Nucleus accumbens (tissue), 56 donors: ENCODE data around the gene ACP1.
"Not testable (repeated sequence)": the region's sequence is repeated elsewhere in the genome, so short reads cannot be mapped to it uniquely, and the experiment has no call there.

Source experiments
- DNase-seq, 56 donors: peaks; one replicate each; lab custom pipeline; 2025; lab: John Stamatoyannopoulos, UW

Gene ACP1

GRCh38 chr2:296354-296753, 31.6 kb downstream of the ACP1 start:
- DNase-seq: no peak

- DNase-seq: no peak
These were observed 40.6 kb downstream of the ACP1 start for GRCh38 chr2:305366-305765.

GRCh38 chr2:309148-309953, 44.6 kb downstream of the ACP1 start:
- no peak for DNase-seq

GRCh38 chr2:309954-310510, 45.3 kb downstream of the ACP1 start:
- DNase-seq: no peak

- DNase-seq: no peak
These were observed 46.2 kb downstream of the ACP1 start for GRCh38 chr2:310994-311393.

- DNase-seq: no peak
These were observed 49.2 kb downstream of the ACP1 start for GRCh38 chr2:313991-314390.

GRCh38 chr2:314561-315336, 50.0 kb downstream of the ACP1 start:
- DNase-seq: no peak

GRCh38 chr2:315925-316324, 51.2 kb downstream of the ACP1 start:
- not testable (repeated sequence) for DNase-seq

GRCh38 chr2:316381-316780, 51.6 kb downstream of the ACP1 start:
- no peak for DNase-seq

- DNase-seq: peak in 7 of 56 donors; percentile 5 to 43 (median 34)
These were observed 53.0 kb downstream of the ACP1 start for GRCh38 chr2:317501-318424.

- DNase-seq: peak in 1 of 56 donors; percentile 11
These were observed 54.4 kb downstream of the ACP1 start for GRCh38 chr2:319059-319600.

- no peak for DNase-seq
These were observed 55.8 kb downstream of the ACP1 start for GRCh38 chr2:320561-320960.

- DNase-seq: peak in 22 of 56 donors; percentile 8 to 73 (median 34)
These were observed 57.6 kb downstream of the ACP1 start for GRCh38 chr2:322326-322725.

- DNase-seq: no peak
These were observed 58.3 kb downstream of the ACP1 start for GRCh38 chr2:323035-323434.
